ENCODE measurements around the gene PTPN7. TPM values are rescaled to one million over a fixed set of nuclear protein-coding genes. Genes with fewer than 3 reads are reported as not detected.

Gene PTPN7
- total RNA-seq, 2 experiments from 2014 or later = 242 to 255 TPM

DNA sequence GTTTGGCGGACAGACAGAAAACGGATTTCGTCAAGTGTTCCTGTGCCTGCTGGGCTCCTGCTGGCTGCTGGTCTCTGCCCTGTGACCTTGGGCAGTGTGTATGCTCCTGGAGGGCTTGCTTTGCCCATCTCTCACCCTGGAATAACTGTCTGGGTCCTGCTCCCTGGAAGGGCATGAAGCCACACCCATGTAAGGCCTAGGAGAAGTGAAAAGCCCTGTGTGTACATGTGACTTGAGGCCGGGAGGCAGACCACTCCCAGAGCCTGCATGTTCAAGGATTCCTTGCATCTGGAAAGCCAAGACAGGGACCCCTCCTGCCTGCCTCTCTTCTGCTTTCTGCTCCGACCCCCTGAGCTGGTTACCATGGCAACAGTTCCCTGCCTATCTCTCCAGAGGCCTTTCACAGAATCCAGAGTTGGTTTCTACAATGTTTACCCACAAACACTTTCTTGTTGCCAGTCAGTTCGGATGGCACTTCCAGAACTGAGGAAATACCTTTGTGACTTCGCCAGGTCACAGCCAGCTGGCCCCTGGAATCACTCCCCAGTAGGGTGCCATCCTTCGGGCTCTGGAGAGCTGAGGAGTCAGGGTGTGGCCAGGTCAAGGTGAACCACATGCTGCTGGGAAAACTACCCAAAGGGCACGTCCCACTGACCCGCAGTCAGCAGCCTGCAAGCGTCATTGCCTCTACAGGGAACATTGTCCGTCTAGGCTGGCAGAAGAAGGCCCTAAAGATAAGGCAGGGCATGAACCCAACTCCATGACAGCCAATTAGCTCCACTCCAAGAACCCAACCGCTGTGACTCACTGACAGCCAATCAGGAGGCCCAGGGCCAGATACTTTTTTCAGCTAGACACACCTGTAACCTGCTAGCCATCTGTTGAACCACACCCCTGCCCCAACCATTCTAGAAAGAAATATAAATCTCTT lies 52.3 kb downstream of the PTPN7 start:
- H3K27me3 Mint-ChIP-seq (ENCODE audit: low read depth) = peaks cover 2% of the 10 kb centered on the region
- no peaks in the 10 kb centered on the region for H3K36me3 Mint-ChIP-seq (ENCODE audit: low read depth)
- no peak for ATAC-seq
- CTCF ChIA-PET = no interaction called here
- H3K9me3 Mint-ChIP-seq (ENCODE audit: insufficient read depth) = no peaks in the 10 kb centered on the region
- POLR2A ChIA-PET = no interaction called here
- no peak overlapping the region for H3K27ac Mint-ChIP-seq
- no peak overlapping the region for H3K4me3 Mint-ChIP-seq
- no peak for DNase-seq
- H3K4me1 Mint-ChIP-seq (ENCODE audit: low read depth) = no peaks in the 10 kb centered on the region

- H3K27ac Mint-ChIP-seq = no peak overlapping the region
- ChIA-PET POLR2A (no interaction called here), CTCF (interaction anchor here (0.7 kb wide), 1 partner anchor 211 kb away, joined by 6 read pairs; no protein-coding TSS in a partner anchor)
- no peaks in the 10 kb centered on the region for H3K9me3 Mint-ChIP-seq (ENCODE audit: insufficient read depth)
- ATAC-seq (no peak), DNase-seq (no peak)
- no peaks in the 10 kb centered on the region for H3K4me1 Mint-ChIP-seq (ENCODE audit: low read depth)
- no peaks in the 10 kb centered on the region for H3K36me3 Mint-ChIP-seq (ENCODE audit: low read depth)
- H3K4me3 Mint-ChIP-seq = no peak overlapping the region
- peaks cover 2% of the 10 kb centered on the region for H3K27me3 Mint-ChIP-seq (ENCODE audit: low read depth)
Observed at GRCh38 chr1:202107321-202107761, 53.1 kb downstream of the PTPN7 start.

DNA sequence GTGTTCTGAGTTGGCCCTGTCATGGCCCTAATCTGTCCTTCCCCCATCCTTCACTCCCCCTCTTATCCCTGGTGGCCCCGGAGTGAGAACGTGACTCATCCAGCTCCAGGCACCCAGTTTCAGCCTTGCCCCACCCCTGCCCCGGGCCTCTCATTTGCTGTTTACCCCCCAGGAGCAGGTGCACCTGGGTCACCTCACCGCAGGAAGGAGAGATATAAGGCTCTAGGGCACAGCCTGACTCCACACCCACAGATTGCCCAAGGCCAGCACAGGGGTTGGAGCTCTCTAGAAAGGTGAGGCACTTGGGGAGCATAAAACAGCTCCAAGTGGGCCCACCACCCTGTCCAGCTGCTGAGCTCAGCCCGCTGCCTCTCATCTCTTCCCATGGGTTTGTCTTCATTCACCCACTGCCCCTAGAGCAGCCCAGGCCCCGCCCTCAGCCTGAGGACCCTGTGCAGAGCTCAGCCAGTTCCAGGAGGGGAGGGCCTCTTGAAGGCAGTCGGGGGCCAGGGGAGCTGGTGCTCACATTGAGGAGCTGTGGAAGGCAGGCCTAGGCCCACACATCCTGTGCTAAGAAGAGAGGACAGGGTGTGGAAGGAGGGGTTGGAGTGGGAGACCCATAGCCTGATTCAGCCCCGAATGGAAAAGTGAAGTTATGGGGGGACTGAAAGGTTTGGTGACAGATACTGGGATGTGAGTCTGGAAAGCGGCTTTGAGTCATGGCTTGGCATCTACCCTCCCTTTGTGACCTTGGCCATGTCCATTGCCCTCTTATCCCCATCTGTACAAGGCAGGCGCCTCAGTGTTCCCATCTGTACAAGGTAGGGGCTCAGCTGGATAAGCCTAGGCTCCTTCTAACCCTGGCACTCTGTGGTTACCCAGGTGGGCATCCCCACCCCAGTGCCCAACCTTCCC lies 53.8 kb downstream of the PTPN7 start:
- H3K4me1 Mint-ChIP-seq (ENCODE audit: low read depth) = no peaks in the 10 kb centered on the region
- H3K36me3 Mint-ChIP-seq (ENCODE audit: low read depth) = no peaks in the 10 kb centered on the region
- H3K27me3 Mint-ChIP-seq (ENCODE audit: low read depth) = peaks cover 2% of the 10 kb centered on the region
- ATAC-seq (no peak), DNase-seq (no peak)
- H3K9me3 Mint-ChIP-seq (ENCODE audit: insufficient read depth) = no peaks in the 10 kb centered on the region
- H3K4me3 Mint-ChIP-seq = no peak overlapping the region
- CTCF ChIA-PET = interaction anchor here (0.7 kb wide), 1 partner anchor 210 kb away, joined by 6 read pairs; no protein-coding TSS in a partner anchor
- no peak overlapping the region for H3K27ac Mint-ChIP-seq
- POLR2A ChIA-PET = no interaction called here

DNA sequence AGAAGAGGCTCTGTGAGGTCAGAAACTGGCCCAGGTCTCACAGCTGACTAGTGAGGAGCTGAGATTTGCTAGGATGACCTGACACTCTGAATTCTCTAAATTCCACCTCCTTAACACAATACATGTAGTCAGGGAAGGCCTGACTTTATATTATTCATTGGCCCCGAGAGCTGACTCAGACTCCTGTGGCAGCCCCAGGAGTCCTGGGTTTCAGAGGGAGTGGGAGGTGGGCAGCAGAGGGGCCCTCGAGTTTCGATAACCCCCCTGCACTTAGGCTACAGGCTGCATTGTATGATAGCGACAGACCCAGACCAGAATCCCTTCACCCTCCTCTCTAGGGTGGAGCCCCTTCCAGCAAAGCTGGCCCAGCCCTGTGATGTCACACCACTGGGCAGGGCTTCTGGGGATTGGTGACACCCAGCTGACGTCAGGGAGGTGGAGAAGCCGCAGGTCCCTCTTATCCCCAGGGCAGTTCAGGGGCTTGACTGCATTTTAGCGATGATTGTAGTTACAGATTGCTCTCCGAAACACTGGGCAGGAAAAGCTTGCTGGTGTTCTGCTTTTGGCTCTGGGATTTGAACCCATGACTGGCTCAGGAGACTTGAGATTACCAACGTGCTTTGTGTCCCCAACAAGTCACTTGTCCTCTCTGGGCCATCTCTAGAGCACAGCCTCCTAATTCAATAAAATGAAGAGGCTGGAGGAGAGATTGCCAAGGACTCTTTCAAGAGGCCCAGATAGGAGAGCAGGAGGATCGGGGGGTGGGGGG lies 54.6 kb downstream of the PTPN7 start:
- peaks cover 2% of the 10 kb centered on the region for H3K27me3 Mint-ChIP-seq (ENCODE audit: low read depth)
- no peak overlapping the region for H3K4me3 Mint-ChIP-seq
- H3K4me1 Mint-ChIP-seq (ENCODE audit: low read depth) = no peaks in the 10 kb centered on the region
- H3K9me3 Mint-ChIP-seq (ENCODE audit: insufficient read depth) = no peaks in the 10 kb centered on the region
- ChIA-PET POLR2A (no interaction called here), CTCF (no interaction called here)
- no peaks in the 10 kb centered on the region for H3K36me3 Mint-ChIP-seq (ENCODE audit: low read depth)
- ATAC-seq = no peak
- no peak for DNase-seq
- no peak overlapping the region for H3K27ac Mint-ChIP-seq

DNA sequence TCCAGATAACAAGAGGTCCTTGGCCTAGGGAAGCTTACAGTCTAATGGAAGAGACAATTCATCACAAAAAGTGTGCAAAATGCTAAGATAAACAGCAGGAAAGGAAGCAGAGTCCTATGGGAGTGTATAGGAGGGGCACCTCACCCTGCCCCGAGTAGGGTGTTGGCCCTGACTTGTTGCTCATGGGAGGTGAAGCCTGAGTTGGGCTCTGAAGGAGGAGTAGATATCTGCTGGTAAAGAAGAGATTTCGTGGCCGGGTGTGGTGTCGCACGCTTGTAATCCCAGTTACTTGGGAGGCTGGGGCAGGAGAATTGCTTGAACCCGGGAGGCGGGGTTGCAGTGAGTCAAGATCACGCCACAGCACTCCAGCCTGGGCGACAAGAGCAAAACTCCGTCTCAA lies 56.3 kb downstream of the PTPN7 start:
- DNase-seq = no peak
- no peaks in the 10 kb centered on the region for H3K4me1 Mint-ChIP-seq (ENCODE audit: low read depth)
- ATAC-seq = no peak
- no peaks in the 10 kb centered on the region for H3K9me3 Mint-ChIP-seq (ENCODE audit: insufficient read depth)
- H3K36me3 Mint-ChIP-seq (ENCODE audit: low read depth) = no peaks in the 10 kb centered on the region
- ChIA-PET POLR2A (no interaction called here), CTCF (no interaction called here)
- peaks cover 2% of the 10 kb centered on the region for H3K27me3 Mint-ChIP-seq (ENCODE audit: low read depth)
- H3K4me3 Mint-ChIP-seq = no peak overlapping the region
- no peak overlapping the region for H3K27ac Mint-ChIP-seq

- ChIA-PET POLR2A (no interaction called here), CTCF (interaction anchor here (1.0 to 1.7 kb wide), 3 partner anchors 12 to 272 kb away, joined by 3 to 4 read pairs (median 4); partner anchors contain the start of gene IPO9)
- no peaks in the 10 kb centered on the region for H3K36me3 Mint-ChIP-seq (ENCODE audit: low read depth)
- H3K9me3 Mint-ChIP-seq (ENCODE audit: insufficient read depth) = no peaks in the 10 kb centered on the region
- H3K4me1 Mint-ChIP-seq (ENCODE audit: low read depth) = no peaks in the 10 kb centered on the region
- no peak overlapping the region for H3K4me3 Mint-ChIP-seq
- H3K27ac Mint-ChIP-seq = no peak overlapping the region
- no peak for ATAC-seq
- no peak for DNase-seq
- no peaks in the 10 kb centered on the region for H3K27me3 Mint-ChIP-seq (ENCODE audit: low read depth)
Observed at GRCh38 chr1:202101184-202101583, 59.2 kb downstream of the PTPN7 start.

Other genes with a start within 250 kb of the PTPN7 start
- not detected for gene LMOD1, start 214.1 kb downstream of the PTPN7 start, total RNA-seq
- 10 to 100 TPM; 51.4 to 54.0 TPM for gene TIMM17A, start 205.1 kb downstream of the PTPN7 start, total RNA-seq
- 10 to 100 TPM; 32.0 to 32.2 TPM for gene RNPEP, start 178.0 kb downstream of the PTPN7 start, total RNA-seq
- gene ELF3, start 150.0 kb downstream of the PTPN7 start, total RNA-seq = under 1 TPM; 0.42 to 0.55 TPM
- not detected for gene GPR37L1, start 37.7 kb downstream of the PTPN7 start, total RNA-seq
- 10 to 100 TPM; 39.7 to 42.0 TPM for gene ARL8A, start 15.9 kb downstream of the PTPN7 start, total RNA-seq
- gene LGR6, start 33.2 kb upstream of the PTPN7 start, total RNA-seq = under 1 TPM in 1 of 2 experiments, not detected in 1; 0.08 TPM
- gene UBE2T, start 181.3 kb upstream of the PTPN7 start, total RNA-seq = 10 to 100 TPM; 83.4 to 86.0 TPM
- gene PPP1R12B, start 188.1 kb upstream of the PTPN7 start, total RNA-seq = 10 to 100 TPM; 21.9 to 24.2 TPM